HepG2 (cell line): ENCODE results near the gene FTSJ1. TPM values are rescaled to one million over a fixed set of nuclear protein-coding genes. Genes with fewer than 3 reads are reported as not detected.

Experiments used
- CEBPG ChIP-seq: IDR thresholded peaks from 2 replicates; pipeline ENCODE4 v1.6.1; 2016
- DZIP1 ChIP-seq: sonication (generic); formaldehyde crosslinking; IDR thresholded peaks from 2 replicates; pipeline ENCODE4 v1.5.0; 2020; ENCODE audit warnings: mild to moderate bottlenecking, missing genetic modification reagents
- FOXO1 ChIP-seq: sonication (generic); formaldehyde crosslinking; IDR thresholded peaks from 2 replicates; pipeline ENCODE4 v1.4.0; 2020; ENCODE audit warnings: missing genetic modification reagents
- FOXP4 ChIP-seq: sonication (generic); formaldehyde crosslinking; IDR thresholded peaks from 2 replicates; pipeline ENCODE4 v1.4.0; 2020; ENCODE audit warnings: missing genetic modification reagents
- HDAC1 ChIP-seq: sonication (generic); formaldehyde crosslinking; IDR thresholded peaks from 2 replicates; pipeline ENCODE4 v1.5.1; 2020; ENCODE audit warnings: mild to moderate bottlenecking, missing genetic modification reagents
- KDM2A ChIP-seq: sonication (generic); formaldehyde crosslinking; IDR thresholded peaks from 2 replicates; pipeline ENCODE4 v1.4.0; 2020; ENCODE audit warnings: low read depth, missing genetic modification reagents, borderline replicate concordance
- MTA1 ChIP-seq: sonication (generic); formaldehyde crosslinking; IDR thresholded peaks from 2 replicates; pipeline ENCODE4 v1.4.0; 2020; ENCODE audit warnings: missing genetic modification reagents, mild to moderate bottlenecking, borderline replicate concordance
- RNF219 ChIP-seq: sonication (generic); formaldehyde crosslinking; IDR thresholded peaks from 2 replicates; pipeline ENCODE4 v1.5.0; 2020; ENCODE audit warnings: mild to moderate bottlenecking, missing genetic modification reagents
- SRY ChIP-seq: sonication (generic); formaldehyde crosslinking; IDR thresholded peaks from 2 replicates; pipeline ENCODE4 v1.8.0; 2022; ENCODE audit warnings: mild to moderate bottlenecking, missing genetic modification reagents
- TCF12 ChIP-seq, 2 experiments: fragments of 450-650 bp in 1 of 2; sonication (generic) in 1 of 2; formaldehyde crosslinking in 1 of 2; IDR thresholded peaks; 2 replicates each; pipeline versions ENCODE4 v1.6.1 to v1.8.0; 2017 to 2022; ENCODE audit warnings: antibody characterized with exemption in 1 of 2, mild to moderate bottlenecking in 1 of 2, missing genetic modification reagents in 1 of 2, moderate library complexity in 1 of 2
- THAP7 ChIP-seq: sonication (generic); formaldehyde crosslinking; IDR thresholded peaks from 2 replicates; pipeline ENCODE4 v1.8.1; 2023; ENCODE audit warnings: mild to moderate bottlenecking, missing genetic modification reagents
- polyA plus RNA-seq, 8 experiments: library from polyadenylated mRNA; depleted of rRNA in 3 of 8; stranded (reverse) in 7 of 8; unstranded in 1 of 8; fragments of >200 nt; fragmentation: Illumina TruSeq in 4 of 8; extraction: Trizol in 4 of 8; gene quantifications; 2 replicates each; pipeline versions ENCODE4 v1.2.1 to v1.2.3, GENCODE V29; 2011 to 2016; ENCODE audit warnings: low read depth in 4 of 8, missing spikeins in 1 of 8, mixed read lengths in 1 of 8; ENCODE audit not compliant: insufficient read depth in 1 of 8
- total RNA-seq, 5 experiments: library from RNA; depleted of rRNA; stranded (reverse); fragments of >200 nt; fragmentation: Illumina TruSeq; extraction: Trizol; gene quantifications; 2 replicates each; pipeline ENCODE4 v1.2.3, GENCODE V29; 2016; ENCODE audit warnings: low read depth in 1 of 5
- TF ChIP-seq, protein P1 (sequence below): sonication (generic); formaldehyde crosslinking; IDR thresholded peaks from 2 replicates; pipeline ENCODE4 v1.4.0; 2020; ENCODE audit warnings: mild to moderate bottlenecking, low read depth, missing genetic modification reagents
- TF ChIP-seq, protein P2 (sequence below): sonication (generic); formaldehyde crosslinking; IDR thresholded peaks from 2 replicates; pipeline ENCODE4 v1.8.0; 2023; ENCODE audit warnings: mild to moderate bottlenecking, missing genetic modification reagents

FTSJ1 gene
- total and polyA plus RNA-seq, 2 of the 13 experiments (the other 11 are each of a cell fraction or from before 2014, with no cell fraction given), result 30.3 to 37.9 TPM

GRCh38 chrX:48508400-48509244, 32.6 kb downstream of the FTSJ1 start, which contains the start of gene PORCN (continued):
- no peak for TF ChIP-seq DZIP1 (CRISPR knock-in tag)
- no peak for TF ChIP-seq SRY (CRISPR knock-in tag)
- TF ChIP-seq, protein P1, sequence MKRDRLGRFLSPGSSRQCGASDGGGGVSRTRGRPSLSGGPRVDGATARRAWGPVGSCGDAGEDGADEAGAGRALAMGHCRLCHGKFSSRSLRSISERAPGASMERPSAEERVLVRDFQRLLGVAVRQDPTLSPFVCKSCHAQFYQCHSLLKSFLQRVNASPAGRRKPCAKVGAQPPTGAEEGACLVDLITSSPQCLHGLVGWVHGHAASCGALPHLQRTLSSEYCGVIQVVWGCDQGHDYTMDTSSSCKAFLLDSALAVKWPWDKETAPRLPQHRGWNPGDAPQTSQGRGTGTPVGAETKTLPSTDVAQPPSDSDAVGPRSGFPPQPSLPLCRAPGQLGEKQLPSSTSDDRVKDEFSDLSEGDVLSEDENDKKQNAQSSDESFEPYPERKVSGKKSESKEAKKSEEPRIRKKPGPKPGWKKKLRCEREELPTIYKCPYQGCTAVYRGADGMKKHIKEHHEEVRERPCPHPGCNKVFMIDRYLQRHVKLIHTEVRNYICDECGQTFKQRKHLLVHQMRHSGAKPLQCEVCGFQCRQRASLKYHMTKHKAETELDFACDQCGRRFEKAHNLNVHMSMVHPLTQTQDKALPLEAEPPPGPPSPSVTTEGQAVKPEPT (CRISPR knock-in tag), result no peak
- TF ChIP-seq, protein P2, sequence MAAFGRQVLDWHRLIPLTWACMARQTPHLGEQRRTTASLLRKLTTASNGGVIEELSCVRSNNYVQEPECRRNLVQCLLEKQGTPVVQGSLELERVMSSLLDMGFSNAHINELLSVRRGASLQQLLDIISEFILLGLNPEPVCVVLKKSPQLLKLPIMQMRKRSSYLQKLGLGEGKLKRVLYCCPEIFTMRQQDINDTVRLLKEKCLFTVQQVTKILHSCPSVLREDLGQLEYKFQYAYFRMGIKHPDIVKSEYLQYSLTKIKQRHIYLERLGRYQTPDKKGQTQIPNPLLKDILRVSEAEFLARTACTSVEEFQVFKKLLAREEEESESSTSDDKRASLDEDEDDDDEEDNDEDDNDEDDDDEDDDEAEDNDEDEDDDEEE, result no peak
- no peak for TF ChIP-seq TCF12 (IDR thresholded peaks at IDR 0.05)
- no peak for TF ChIP-seq TCF12 (CRISPR knock-in tag; IDR thresholded peaks at IDR 0.05)
- TF ChIP-seq FOXO1 (CRISPR knock-in tag), result no peak
- TF ChIP-seq THAP7 (CRISPR knock-in tag), result no peak
- no peak for TF ChIP-seq HDAC1 (CRISPR knock-in tag)
- TF ChIP-seq KDM2A (CRISPR knock-in tag), result peak; percentile 33; the same call in 1 of the 2 replicates
- no peak for TF ChIP-seq RNF219 (CRISPR knock-in tag)
- TF ChIP-seq CEBPG (CRISPR knock-in tag), result no peak
- TF ChIP-seq FOXP4 (CRISPR knock-in tag), result no peak
- TF ChIP-seq MTA1, result no peak
